Activated CD4-positive, alpha-beta T cell treated with anti-CD3 and anti-CD28 coated beads, Interleukin-2, amount 50 U/mL, for 16 hours (primary cell): Measurements from ENCODE around the gene BHLHE40.

Experiments used
- DNase-seq: peaks from one replicate; pipeline ENCODE4 v3.0.0-alpha.2; 2020

Gene BHLHE40

DNA sequence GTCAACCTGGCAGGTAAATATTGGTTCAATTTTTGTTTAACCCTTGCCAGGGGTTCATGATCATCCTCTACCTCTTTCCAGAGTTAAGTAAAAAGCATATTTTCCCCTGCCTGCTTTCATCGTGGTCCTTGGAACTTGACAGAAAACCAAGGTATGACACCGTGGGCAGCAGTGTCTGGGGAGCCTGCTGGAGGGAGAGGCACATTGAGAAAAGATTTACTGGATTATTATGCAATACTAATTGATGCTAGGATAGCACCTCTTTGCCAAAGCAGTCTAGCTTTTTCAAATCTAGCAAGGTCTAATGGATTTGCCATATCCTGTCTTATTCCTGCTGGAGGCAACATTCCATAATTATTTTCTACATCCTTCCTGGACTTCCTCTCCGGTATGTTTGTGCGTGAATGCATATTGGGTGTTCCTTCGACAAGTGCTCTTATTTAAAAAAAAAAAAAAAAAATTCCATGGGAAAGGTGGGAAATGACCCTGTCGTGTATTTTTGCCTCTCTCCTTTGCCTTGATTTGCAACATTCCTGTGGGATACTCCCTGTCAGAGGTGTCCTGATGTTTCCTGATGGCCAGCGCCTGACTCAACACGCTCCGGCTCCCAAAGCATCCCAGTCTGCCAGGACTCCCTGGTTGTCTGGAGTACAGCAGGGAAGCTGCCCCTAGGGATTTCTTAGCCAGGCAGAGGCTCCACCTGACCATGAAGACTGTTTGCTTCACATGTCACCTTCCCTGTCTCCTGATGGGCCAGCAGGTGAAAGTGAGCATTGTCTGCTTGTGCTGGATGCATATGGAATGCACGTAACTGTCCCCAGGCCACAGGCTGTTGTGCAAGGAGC, 6.3 kb downstream of the BHLHE40 start:
- DNase-seq: no peak

- DNase-seq: peak; percentile 54
Measured at GRCh38 chr3:4986175-4986781, 7.0 kb downstream of the BHLHE40 start.

DNA sequence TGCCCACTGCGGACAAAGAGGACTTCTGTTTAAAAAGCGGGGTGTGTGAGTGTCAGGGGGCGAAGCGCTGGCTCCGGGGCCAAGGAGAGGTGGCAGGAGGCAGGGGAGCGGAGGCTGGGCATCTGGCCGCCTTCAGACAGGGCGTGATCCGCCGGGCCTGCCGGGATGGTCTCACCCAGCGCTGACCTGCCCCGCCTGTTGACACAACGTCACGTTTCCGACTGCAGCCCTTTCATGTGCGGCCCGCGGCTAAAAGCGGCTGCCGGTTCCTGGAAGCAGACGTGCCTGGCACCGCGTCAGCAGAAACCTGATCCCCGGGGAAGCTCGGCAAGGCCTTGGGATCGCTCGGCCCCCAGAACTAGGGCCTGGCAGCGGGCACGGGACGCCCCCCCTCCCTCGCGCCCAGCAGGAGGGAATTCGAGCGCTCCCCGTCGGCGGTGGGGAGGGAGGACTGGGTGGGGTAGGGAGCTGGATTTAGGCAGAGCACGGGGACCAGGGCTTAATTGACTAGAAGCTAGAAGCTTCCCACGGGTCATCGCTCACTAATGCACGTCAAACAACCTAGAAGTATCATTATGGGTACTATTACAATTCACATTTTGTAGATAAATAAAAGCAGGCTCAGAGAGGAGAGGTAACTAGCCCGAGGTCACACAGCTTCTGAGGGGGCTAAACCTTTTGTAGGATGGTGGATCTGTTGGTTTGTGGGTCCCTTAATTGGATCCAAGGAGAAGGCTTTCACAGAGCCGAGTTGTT, 7.7 kb downstream of the BHLHE40 start:
- peak; percentile 85 for DNase-seq

DNA sequence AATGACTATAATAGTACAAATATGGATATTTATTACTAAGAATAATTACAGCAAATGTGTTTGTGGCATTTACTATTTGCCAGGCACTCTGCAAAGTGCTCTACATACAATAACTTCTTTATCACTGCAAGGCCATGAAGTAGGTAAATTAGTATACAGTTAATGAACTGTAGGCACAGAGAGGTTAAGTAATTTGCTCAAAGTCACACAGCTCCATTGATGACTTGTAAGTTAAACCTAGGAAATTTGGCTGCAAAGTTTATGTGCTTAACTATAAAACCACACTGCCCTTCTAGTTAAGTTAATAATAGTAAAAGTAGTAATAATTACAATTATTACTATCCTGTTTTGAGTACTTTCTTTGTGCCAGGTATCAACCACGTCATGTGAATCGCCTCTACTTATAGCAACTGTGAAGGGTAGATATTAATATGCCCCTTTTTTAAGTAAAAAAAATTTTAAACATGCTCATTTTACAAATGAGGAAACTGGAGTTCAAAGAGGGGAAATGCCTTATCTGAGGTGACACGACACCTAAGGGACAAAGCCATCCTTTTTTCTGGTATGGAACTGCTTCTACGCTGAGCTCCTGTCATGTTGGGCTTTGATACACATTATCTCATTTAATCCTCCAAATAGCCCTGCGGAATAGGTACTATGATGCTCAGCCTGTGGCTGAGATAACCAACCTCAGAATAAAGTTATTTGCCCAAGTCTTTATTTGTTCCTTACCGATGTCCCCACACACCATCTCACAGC, 8.5 kb downstream of the BHLHE40 start:
- DNase-seq: no peak

- DNase-seq: no peak
Measured at GRCh38 chr3:4988983-4989834, 10.0 kb downstream of the BHLHE40 start.

- no peak for DNase-seq
Measured at GRCh38 chr3:4990069-4990468, 10.8 kb downstream of the BHLHE40 start.

DNA sequence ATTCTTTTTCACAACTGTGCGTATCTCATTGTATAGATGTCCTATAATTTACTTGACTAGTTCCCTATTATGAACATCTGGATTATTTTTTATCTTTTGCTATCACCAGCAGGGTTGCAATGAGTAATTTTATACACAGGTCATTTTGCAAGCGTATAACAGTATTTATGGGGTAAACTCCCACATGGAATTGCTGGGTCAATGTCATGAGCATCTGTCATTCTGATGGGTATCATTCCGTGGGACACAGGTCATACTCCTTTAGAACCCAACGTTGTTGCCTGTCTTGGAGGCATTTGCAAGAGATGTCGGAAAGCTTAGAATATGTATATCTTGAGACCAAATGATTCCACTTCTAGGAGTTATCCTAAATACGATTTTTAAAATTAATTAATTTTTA, 12.9 kb downstream of the BHLHE40 start:
- DNase-seq: no peak

GRCh38 chr3:4993276-4994143, 14.3 kb downstream of the BHLHE40 start:
- no peak for DNase-seq

- DNase-seq: peak; percentile 62
Measured at GRCh38 chr3:4994144-4994730, 15.0 kb downstream of the BHLHE40 start.

DNA sequence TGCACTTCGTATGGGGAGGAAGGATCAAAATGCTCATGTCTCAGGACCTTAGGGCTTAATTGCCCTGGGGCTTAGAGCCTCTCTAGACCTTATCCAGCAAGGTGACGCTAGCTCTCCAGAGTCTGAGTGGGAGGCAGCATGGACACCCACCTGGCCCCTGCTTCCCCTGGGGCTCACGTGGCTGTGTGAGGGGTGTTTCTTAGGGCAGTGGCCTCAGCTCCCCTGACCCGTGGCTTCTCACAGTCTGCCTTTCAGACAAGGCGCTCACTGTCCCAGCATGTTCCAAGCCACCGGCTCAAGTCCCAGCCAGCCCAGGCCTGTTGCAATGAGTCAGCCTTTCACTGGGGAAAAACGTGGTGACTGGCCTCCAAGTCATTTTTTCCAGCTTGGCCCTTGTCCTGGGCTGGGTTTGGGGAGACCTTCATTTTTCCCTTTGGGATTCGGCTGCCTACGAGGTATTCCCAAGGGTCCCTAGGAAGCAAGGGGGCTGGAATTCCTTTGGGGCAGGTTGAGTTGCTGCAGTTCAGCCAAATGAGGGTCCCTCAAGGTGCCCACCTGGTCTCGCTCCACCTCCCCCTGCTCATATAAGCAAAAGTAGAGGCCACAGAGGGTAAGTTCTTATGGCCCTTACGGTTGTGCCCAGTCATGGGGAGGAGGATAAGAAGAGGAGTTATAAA, 15.7 kb downstream of the BHLHE40 start:
- DNase-seq: no peak

DNA sequence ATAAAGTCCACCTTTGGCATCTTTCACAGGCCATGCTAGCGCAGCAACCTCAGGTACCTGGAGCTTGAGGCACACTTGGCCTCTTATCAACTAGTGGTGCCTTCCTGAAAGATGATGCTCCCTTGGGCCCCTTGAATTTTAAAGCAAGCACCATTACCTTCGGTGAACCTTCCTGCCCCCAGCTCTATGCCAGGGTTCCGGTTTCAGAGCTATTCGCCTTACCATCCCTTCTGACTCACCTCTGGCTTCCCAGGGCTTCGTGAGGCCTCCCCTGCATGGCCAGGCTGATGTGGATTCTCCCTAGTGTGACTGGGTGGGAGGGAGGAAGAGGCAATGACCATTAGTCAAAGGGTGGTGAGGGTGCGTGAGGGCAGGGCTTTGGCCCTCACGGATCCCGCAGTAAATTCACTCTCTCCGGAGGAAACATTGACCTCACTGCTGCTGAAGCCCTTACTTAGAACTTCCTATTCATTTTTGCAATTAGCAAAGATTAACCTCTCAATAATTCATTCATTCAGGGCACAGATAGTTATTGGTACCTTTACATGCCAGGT, 16.3 kb downstream of the BHLHE40 start:
- no peak for DNase-seq

- DNase-seq: no peak
Measured at GRCh38 chr3:4996223-4996765, 17.1 kb downstream of the BHLHE40 start.

DNA sequence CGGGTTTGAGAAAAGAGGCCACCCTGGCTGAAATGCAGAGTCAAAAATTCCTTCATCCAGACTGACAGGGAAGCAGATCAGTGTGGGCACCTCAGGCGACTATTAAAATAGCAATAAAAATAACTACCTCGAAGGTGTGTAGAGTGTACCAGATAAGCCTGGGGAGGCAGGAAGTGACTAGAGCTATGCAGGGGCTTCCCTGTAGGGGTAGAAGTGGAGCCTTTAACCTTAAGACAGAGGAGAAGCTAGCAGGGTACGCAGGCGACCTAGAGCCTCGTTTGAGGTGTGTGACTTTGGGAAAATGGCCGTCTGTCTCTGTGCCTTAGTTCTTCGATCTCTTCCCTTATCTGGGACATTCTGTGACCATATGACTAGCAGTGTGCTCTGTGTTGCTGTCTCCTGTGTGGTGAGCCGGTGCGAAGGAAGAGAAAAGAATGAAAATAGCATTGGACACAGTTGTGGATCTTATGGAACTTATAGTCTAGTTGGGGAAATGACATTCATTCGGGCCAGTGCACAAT, 17.6 kb downstream of the BHLHE40 start:
- DNase-seq: no peak

GRCh38 chr3:4997946-4998345, 18.7 kb downstream of the BHLHE40 start:
- DNase-seq: no peak

- DNase-seq: no peak
Measured at GRCh38 chr3:4999531-5000184, 20.4 kb downstream of the BHLHE40 start.

DNA sequence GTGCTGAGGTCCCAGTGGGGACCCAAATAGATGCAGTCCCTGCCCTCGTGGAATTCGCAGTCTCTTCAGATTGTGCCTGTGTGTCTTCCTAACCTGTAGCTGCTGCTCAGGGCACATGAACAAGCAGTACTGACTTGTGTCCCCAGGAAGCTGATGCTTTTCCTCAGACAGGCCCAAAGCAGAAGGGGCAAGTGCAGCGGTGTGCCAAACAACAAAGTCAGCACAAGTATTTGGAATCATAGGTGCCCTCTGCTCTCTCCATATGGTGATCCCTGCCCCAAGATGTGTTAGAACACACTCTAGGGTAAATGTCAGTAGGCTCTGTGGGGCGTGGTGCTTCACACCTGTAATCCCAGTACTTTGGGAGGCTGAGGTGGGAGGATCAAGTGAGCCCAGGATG, 21.9 kb downstream of the BHLHE40 start:
- no peak for DNase-seq

- DNase-seq: no peak
Measured at GRCh38 chr3:5001805-5002173, 22.6 kb downstream of the BHLHE40 start.

- DNase-seq: peak; percentile 93
Measured at GRCh38 chr3:5002174-5002870, 23.1 kb downstream of the BHLHE40 start.
